Progenitor cell of endocrine pancreas (in vitro differentiated cells): ENCODE results near the gene BBS9. TPM values are rescaled to one million over a fixed set of nuclear protein-coding genes. Genes with fewer than 3 reads are reported as not detected.

Source experiments
- DNase-seq: peaks from one replicate; pipeline ENCODE4 v3.0.0; 2021; ENCODE audit warnings: low spot score; ENCODE audit not compliant: unreplicated experiment
- H3K27ac Mint-ChIP-seq: 2 replicates; pipeline ENCODE4 v1.8.0; 2021; ENCODE audit warnings: mild to moderate bottlenecking, moderate library complexity, mixed read lengths
- H3K27me3 Mint-ChIP-seq: 2 replicates; pipeline ENCODE4 v1.8.0; 2021; ENCODE audit warnings: mixed read lengths
- H3K36me3 Mint-ChIP-seq: 2 replicates; pipeline ENCODE4 v1.8.0; 2022; ENCODE audit warnings: mixed read lengths; ENCODE audit not compliant: insufficient read depth
- H3K4me1 Mint-ChIP-seq: 2 replicates; pipeline ENCODE4 v1.8.0; 2021; ENCODE audit warnings: low read depth, mixed read lengths
- H3K4me3 Mint-ChIP-seq: 2 replicates; pipeline ENCODE4 v1.8.0; 2021; ENCODE audit warnings: low read depth, mild to moderate bottlenecking, moderate library complexity, mixed read lengths
- H3K9me3 Mint-ChIP-seq: 2 replicates; pipeline ENCODE4 v1.8.0; 2021; ENCODE audit warnings: low read depth, mixed read lengths
- total RNA-seq: library from RNA; stranded (reverse); gene quantifications from 2 replicates; pipeline ENCODE4 v1.2.1, GENCODE V29; 2021
- TF ChIP-seq, protein P1 (sequence below): fragments of 200-600 bp; sonication (generic); IDR thresholded peaks from one replicate; pipeline ENCODE4 v1.5.0; 2021; ENCODE audit warnings: antibody characterized with exemption, mild to moderate bottlenecking; ENCODE audit not compliant: unreplicated experiment

BBS9 gene
- total RNA-seq, 1 donor from 2014 or later, result 25.5 TPM

DNA sequence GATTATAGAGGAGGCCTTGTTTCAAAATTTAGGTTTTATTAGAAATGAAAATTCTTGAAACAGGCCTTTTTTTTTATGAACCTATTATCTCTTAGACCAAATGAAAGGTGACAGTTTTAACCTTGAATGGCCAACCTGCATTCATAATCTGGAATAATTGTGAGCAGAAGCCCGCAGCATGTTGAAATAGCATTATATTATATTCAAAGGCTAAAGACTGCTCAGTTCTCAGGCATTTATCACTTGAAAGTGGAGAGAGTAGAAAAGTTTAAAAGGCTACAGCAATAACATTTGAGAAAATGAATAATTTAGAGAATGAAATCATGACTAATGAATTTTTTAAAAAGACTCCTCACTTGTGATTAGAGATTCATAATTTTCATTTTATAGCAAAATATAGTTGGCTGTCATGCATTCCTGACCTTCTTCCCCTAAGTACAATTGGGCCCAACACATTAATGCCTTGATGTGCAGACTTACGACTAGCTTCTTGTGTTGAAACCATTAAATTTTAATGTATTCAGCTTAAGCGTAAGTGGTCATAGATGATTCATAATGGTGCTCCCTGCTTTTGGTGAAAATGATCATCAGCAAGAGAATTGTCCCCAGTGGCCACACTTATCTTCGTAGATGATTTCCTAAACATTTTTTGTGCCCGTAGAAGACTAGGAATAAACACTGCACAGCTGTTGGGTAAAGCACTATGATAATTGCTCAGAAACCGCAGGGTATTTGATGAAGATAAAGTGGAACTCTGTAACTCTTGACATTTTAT lies 429.4 kb downstream of the BBS9 start:
- Mint-ChIP-seq H3K36me3 (no peaks in the 10 kb centered on the region), H3K27ac (no peak overlapping the region), H3K27me3 (no peaks in the 10 kb centered on the region), H3K9me3 (no peaks in the 10 kb centered on the region), H3K4me1 (no peaks in the 10 kb centered on the region), H3K4me3 (no peak overlapping the region)
- TF ChIP-seq, protein P1, sequence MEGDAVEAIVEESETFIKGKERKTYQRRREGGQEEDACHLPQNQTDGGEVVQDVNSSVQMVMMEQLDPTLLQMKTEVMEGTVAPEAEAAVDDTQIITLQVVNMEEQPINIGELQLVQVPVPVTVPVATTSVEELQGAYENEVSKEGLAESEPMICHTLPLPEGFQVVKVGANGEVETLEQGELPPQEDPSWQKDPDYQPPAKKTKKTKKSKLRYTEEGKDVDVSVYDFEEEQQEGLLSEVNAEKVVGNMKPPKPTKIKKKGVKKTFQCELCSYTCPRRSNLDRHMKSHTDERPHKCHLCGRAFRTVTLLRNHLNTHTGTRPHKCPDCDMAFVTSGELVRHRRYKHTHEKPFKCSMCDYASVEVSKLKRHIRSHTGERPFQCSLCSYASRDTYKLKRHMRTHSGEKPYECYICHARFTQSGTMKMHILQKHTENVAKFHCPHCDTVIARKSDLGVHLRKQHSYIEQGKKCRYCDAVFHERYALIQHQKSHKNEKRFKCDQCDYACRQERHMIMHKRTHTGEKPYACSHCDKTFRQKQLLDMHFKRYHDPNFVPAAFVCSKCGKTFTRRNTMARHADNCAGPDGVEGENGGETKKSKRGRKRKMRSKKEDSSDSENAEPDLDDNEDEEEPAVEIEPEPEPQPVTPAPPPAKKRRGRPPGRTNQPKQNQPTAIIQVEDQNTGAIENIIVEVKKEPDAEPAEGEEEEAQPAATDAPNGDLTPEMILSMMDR, result no peak
- DNase-seq, result no peak

DNA sequence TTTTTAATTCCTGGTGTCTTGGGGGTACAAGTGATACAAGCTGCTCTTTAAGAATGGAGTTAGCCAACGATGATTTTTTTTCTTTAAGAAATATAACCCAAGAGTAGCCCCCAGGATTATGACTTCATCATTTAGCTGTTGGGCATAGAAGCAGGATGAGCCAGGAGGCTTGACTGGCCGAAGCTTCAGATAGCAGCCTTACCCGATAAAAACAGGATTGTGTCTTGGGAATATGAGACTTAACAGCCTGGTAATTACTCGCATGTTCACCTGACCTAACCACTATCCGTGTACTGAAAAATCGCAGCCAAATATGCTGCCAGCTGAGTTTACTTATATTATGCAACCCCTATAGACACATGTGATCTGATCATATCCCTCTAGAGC lies 430.0 kb downstream of the BBS9 start:
- no peaks in the 10 kb centered on the region for H3K27me3 Mint-ChIP-seq
- no peaks in the 10 kb centered on the region for H3K36me3 Mint-ChIP-seq
- TF ChIP-seq, protein P1, result no peak
- DNase-seq, result no peak
- H3K4me3 Mint-ChIP-seq, result no peak overlapping the region
- no peak overlapping the region for H3K27ac Mint-ChIP-seq
- H3K9me3 Mint-ChIP-seq, result no peaks in the 10 kb centered on the region
- no peaks in the 10 kb centered on the region for H3K4me1 Mint-ChIP-seq

DNA sequence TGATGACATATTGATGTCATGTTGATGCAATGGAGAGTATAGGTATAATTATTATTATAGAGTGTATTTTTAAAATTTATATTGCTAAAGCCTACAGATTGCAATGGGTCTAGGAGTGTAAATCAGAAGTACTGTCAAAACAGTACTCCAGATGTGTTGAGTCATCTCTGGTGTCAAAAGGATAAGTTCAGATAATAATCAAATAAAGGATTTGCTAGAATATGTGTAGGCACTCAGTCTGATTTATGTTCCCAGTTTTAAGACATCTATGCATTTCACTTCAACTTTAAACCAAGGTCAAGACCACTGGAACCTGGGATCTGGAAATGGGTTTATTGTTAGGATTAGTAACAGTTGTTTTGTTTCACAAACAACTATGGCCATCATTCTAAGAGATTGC lies 433.6 kb downstream of the BBS9 start:
- Mint-ChIP-seq H3K9me3 (no peaks in the 10 kb centered on the region), H3K27me3 (no peaks in the 10 kb centered on the region), H3K27ac (no peak overlapping the region), H3K36me3 (no peaks in the 10 kb centered on the region), H3K4me1 (no peaks in the 10 kb centered on the region), H3K4me3 (no peak overlapping the region)
- DNase-seq, result no peak
- TF ChIP-seq, protein P1, result no peak

DNA sequence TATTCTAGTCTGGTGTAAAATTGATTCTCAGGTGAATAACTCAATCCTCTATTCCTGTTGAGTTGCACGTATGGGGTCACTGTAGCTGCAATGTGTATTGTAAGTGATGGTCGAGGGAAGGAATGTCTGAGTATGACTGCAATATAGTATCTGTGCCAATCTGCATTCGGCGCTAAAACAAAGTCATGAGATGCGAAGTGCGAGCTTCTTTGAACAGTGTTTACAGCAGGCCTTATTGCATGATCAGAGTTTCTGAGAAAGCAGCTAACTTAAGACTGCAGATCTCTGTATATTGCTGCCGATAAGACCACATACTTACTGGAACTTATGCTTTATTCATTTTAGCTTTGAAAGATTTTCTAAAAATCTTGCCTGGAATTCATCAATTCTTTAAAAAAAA lies 434.3 kb downstream of the BBS9 start:
- no peak overlapping the region for H3K27ac Mint-ChIP-seq
- no peak overlapping the region for H3K4me3 Mint-ChIP-seq
- no peaks in the 10 kb centered on the region for H3K27me3 Mint-ChIP-seq

DNA sequence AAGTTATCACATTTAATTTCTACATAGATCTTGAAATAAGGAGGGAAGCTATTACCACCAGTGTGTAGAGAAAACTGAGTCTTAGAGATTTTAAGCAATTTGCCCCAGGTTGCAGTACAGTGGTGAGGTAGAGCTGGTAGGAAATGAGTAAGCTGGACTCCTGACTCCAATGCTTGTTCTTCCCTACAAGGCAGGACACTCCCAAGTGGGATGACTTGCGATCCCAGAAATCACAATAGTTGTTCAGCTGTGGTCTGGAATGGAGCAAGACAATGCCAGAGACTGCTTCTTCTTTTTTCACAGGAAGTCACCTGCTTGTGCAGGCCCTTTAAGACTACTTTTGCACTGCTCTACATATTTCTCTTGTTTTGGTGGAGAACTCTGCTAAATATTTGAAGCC lies 448.8 kb downstream of the BBS9 start:
- DNase-seq, result no peak
- H3K9me3 Mint-ChIP-seq, result peaks cover 12% of the 10 kb centered on the region
- no peak overlapping the region for H3K4me3 Mint-ChIP-seq
- no peaks in the 10 kb centered on the region for H3K27me3 Mint-ChIP-seq
- peaks cover 16% of the 10 kb centered on the region for H3K4me1 Mint-ChIP-seq
- H3K36me3 Mint-ChIP-seq, result peaks cover 10% of the 10 kb centered on the region
- TF ChIP-seq, protein P1, result no peak
- no peak overlapping the region for H3K27ac Mint-ChIP-seq

More for the DNA sequence above, 434.3 kb downstream of the BBS9 start:
- DNase-seq, result no peak
- Mint-ChIP-seq H3K36me3 (no peaks in the 10 kb centered on the region), H3K9me3 (no peaks in the 10 kb centered on the region), H3K4me1 (no peaks in the 10 kb centered on the region)
- TF ChIP-seq, protein P1, result no peak
